Femur (tissue), 1 donor: ENCODE measurements around the gene MTNR1B.
A peak's percentile ranks its signal among the peaks of the same experiment; 100 is the strongest.

Source experiments
- DNase-seq: peaks from one replicate; pipeline ENCODE4 v3.0.0-alpha.2; 2017

Gene MTNR1B

GRCh38 chr11:92978271-92979111 lies 9.0 kb downstream of the MTNR1B start:
- DNase-seq: peak; percentile 84

- DNase-seq: no peak
Observed at GRCh38 chr11:92979176-92979575, 9.7 kb downstream of the MTNR1B start.

- DNase-seq: no peak
Observed at GRCh38 chr11:92980312-92980711, 10.9 kb downstream of the MTNR1B start.

- no peak for DNase-seq
Observed at GRCh38 chr11:92981508-92982043, 12.1 kb downstream of the MTNR1B start.

GRCh38 chr11:92986585-92986984 lies 17.1 kb downstream of the MTNR1B start:
- DNase-seq: no peak

- DNase-seq: no peak
Observed at GRCh38 chr11:92993004-92993403, 23.6 kb downstream of the MTNR1B start.

- no peak for DNase-seq
Observed at GRCh38 chr11:93000511-93001476, 31.3 kb downstream of the MTNR1B start.

GRCh38 chr11:93001806-93002205 lies 32.4 kb downstream of the MTNR1B start:
- no peak for DNase-seq

- no peak for DNase-seq
Observed at GRCh38 chr11:93002380-93002779, 32.9 kb downstream of the MTNR1B start.

GRCh38 chr11:93005239-93005638 lies 35.8 kb downstream of the MTNR1B start:
- peak; percentile 64 for DNase-seq

- no peak for DNase-seq
Observed at GRCh38 chr11:93013646-93014045, 44.2 kb downstream of the MTNR1B start.

- DNase-seq: no peak
Observed at GRCh38 chr11:93016595-93016994, 47.1 kb downstream of the MTNR1B start.

- no peak for DNase-seq
Observed at GRCh38 chr11:93017821-93018690, 48.6 kb downstream of the MTNR1B start.

- no peak for DNase-seq
Observed at GRCh38 chr11:93020248-93021046, 51.0 kb downstream of the MTNR1B start.

GRCh38 chr11:93024369-93024768 lies 54.9 kb downstream of the MTNR1B start:
- no peak for DNase-seq

GRCh38 chr11:93025558-93026255 lies 56.3 kb downstream of the MTNR1B start:
- DNase-seq: no peak

- DNase-seq: no peak
Observed at GRCh38 chr11:93028960-93029522, 59.6 kb downstream of the MTNR1B start.

- no peak for DNase-seq
Observed at GRCh38 chr11:93031386-93031785, 61.9 kb downstream of the MTNR1B start.
